HL-60 (cell line): ENCODE measurements around the gene ARHGEF11.

Source experiments
- TF ChIP-seq, protein P1 (sequence below): IDR thresholded peaks from one replicate; pipeline ENCODE4 v1.5.1; 2011; ENCODE audit warnings: low read length, control low read depth, inconsistent platforms; ENCODE audit not compliant: insufficient read depth
- TF ChIP-seq, protein P2 (sequence below): IDR thresholded peaks from 2 replicates; pipeline ENCODE4 v1.6.1; 2012; ENCODE audit warnings: low read depth; ENCODE audit not compliant: insufficient replicate concordance

DNA sequence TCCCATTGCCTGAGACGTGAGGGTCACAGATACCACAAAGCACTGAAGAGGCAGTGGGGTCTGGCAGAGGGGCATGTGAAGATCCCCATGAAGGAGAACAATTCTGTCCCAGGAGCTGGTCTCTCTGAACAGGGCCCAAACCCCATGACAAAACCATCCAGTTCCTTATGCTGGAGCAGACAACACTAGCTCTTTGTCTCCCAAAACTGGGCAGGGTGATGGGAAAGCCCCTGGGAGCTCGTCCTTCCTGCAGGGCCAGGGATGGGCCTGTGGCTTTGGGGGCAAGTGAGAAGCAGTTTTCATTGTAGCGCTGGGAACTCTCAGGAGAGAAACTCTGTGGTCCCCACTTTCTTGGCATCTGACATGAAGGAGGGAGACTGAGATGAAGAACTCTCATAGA, 45.2 kb upstream of the ARHGEF11 start:
- TF ChIP-seq, protein P1, sequence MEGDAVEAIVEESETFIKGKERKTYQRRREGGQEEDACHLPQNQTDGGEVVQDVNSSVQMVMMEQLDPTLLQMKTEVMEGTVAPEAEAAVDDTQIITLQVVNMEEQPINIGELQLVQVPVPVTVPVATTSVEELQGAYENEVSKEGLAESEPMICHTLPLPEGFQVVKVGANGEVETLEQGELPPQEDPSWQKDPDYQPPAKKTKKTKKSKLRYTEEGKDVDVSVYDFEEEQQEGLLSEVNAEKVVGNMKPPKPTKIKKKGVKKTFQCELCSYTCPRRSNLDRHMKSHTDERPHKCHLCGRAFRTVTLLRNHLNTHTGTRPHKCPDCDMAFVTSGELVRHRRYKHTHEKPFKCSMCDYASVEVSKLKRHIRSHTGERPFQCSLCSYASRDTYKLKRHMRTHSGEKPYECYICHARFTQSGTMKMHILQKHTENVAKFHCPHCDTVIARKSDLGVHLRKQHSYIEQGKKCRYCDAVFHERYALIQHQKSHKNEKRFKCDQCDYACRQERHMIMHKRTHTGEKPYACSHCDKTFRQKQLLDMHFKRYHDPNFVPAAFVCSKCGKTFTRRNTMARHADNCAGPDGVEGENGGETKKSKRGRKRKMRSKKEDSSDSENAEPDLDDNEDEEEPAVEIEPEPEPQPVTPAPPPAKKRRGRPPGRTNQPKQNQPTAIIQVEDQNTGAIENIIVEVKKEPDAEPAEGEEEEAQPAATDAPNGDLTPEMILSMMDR: no peak
- TF ChIP-seq, protein P2, sequence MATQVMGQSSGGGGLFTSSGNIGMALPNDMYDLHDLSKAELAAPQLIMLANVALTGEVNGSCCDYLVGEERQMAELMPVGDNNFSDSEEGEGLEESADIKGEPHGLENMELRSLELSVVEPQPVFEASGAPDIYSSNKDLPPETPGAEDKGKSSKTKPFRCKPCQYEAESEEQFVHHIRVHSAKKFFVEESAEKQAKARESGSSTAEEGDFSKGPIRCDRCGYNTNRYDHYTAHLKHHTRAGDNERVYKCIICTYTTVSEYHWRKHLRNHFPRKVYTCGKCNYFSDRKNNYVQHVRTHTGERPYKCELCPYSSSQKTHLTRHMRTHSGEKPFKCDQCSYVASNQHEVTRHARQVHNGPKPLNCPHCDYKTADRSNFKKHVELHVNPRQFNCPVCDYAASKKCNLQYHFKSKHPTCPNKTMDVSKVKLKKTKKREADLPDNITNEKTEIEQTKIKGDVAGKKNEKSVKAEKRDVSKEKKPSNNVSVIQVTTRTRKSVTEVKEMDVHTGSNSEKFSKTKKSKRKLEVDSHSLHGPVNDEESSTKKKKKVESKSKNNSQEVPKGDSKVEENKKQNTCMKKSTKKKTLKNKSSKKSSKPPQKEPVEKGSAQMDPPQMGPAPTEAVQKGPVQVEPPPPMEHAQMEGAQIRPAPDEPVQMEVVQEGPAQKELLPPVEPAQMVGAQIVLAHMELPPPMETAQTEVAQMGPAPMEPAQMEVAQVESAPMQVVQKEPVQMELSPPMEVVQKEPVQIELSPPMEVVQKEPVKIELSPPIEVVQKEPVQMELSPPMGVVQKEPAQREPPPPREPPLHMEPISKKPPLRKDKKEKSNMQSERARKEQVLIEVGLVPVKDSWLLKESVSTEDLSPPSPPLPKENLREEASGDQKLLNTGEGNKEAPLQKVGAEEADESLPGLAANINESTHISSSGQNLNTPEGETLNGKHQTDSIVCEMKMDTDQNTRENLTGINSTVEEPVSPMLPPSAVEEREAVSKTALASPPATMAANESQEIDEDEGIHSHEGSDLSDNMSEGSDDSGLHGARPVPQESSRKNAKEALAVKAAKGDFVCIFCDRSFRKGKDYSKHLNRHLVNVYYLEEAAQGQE: no peak
